Fibroblast of peridontal ligament (primary cell): ENCODE results near the gene CFAP65.

ENCODE experiments used
- DNase-seq: peaks from one replicate; pipeline ENCODE4 v3.0.0-alpha.2; 2010; ENCODE audit errors: extremely low read depth

The CFAP65 gene

GRCh38 chr2:219010162-219010756, 31.1 kb downstream of the CFAP65 start:
- DNase-seq = no peak

- no peak for DNase-seq
Measured at GRCh38 chr2:219009294-219009693, 32.0 kb downstream of the CFAP65 start.

GRCh38 chr2:219003979-219004378, 37.3 kb downstream of the CFAP65 start:
- no peak for DNase-seq

- no peak for DNase-seq
Measured at GRCh38 chr2:219003267-219003634, 38.1 kb downstream of the CFAP65 start.

- DNase-seq = no peak
Measured at GRCh38 chr2:219002395-219003266, 38.7 kb downstream of the CFAP65 start.

GRCh38 chr2:219001577-219002394, 39.5 kb downstream of the CFAP65 start:
- DNase-seq = no peak

- no peak for DNase-seq
Measured at GRCh38 chr2:219001100-219001576, 40.2 kb downstream of the CFAP65 start.

GRCh38 chr2:219000569-219000960, 40.8 kb downstream of the CFAP65 start:
- DNase-seq = no peak

- DNase-seq = no peak
Measured at GRCh38 chr2:218999881-219000568, 41.3 kb downstream of the CFAP65 start.

GRCh38 chr2:218999021-218999880, 42.1 kb downstream of the CFAP65 start:
- no peak for DNase-seq

GRCh38 chr2:218998414-218999002, 42.8 kb downstream of the CFAP65 start:
- DNase-seq = no peak

- DNase-seq = no peak
Measured at GRCh38 chr2:218997731-218998130, 43.6 kb downstream of the CFAP65 start.

GRCh38 chr2:218996937-218997336, 44.4 kb downstream of the CFAP65 start:
- no peak for DNase-seq

- peak; percentile 58 for DNase-seq
Measured at GRCh38 chr2:218995972-218996711, 45.2 kb downstream of the CFAP65 start.

- no peak for DNase-seq
Measured at GRCh38 chr2:218995561-218995960, 45.8 kb downstream of the CFAP65 start.

GRCh38 chr2:218993345-218994315, 47.7 kb downstream of the CFAP65 start, which contains the start of gene CRYBA2:
Gene CRYBA2 (minus strand): TSS chr2:218993422. CDS start chr2:218993176, 246 bp downstream.
- DNase-seq = peak; percentile 2

- no peak for DNase-seq
Measured at GRCh38 chr2:218992703-218993344, 48.5 kb downstream of the CFAP65 start.

- DNase-seq = no peak
Measured at GRCh38 chr2:218992196-218992595, 49.1 kb downstream of the CFAP65 start.
